Measurements from ENCODE around the gene EFCAB11.

The EFCAB11 gene

DNA sequence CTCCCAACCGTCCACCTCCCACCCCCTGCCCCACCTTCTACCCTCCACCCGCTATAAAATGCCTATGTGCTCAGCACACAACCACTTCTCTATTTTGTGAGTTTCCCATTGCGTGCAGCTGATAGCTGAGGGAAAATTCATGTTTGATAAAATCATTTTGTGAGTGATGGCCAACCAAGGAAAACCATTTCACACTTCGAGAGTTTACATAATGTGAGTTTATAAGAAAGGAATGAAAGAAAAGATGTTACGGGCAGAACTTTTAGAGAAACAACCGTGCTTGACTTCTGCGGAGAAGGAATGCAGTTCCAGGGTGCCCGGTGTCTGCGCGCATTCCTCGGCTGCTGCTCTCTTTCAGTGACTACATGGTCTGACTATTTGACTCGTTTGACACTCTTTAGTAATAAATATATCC lies 140.9 kb downstream of the EFCAB11 start:
- DNase-seq (ENCODE audit: low spot score) = peak; percentile 37

- no peak for DNase-seq (ENCODE audit: low spot score)
Observed at GRCh38 chr14:89811954-89812575, 142.5 kb downstream of the EFCAB11 start.

DNA sequence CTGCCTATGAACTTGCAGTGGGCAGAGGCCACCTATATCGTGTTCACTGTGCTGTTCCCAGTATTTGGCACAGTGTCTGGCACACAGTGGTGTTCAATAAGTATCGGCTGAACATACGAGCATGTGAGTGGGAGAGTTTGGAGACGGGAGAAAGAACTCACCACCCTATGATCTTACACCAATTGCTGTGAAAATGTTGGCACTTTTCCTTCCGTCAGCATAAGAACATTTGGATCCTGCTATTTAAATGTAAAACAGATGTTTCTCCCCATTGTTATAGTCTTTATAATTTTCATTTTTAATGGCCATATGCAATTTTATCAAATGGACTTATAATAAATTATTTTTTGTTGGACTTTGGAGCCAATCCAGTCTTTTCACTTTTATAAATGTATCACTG lies 144.4 kb downstream of the EFCAB11 start:
- no peak for DNase-seq (ENCODE audit: low spot score)

DNA sequence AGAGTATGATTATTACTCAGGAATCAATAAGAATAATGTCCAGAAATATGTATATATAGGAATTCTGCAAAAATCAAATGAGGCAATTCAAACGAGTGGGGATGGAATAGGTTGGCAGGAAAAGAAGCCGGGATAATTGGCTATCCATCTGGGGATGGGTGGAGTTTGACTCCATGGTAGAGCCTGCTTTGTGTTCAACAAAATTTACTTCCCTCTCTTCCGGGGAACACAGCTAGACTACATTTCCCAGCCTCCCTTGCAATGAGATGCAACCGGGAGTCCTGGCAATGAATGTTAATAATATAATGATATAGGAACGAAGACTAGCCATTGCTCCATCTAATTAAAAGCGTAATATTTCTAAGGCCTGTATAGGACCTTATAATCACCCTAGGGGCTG lies 146.6 kb downstream of the EFCAB11 start:
- peak; percentile 15 for DNase-seq (ENCODE audit: low spot score)

- no peak for DNase-seq (ENCODE audit: low spot score)
Observed at GRCh38 chr14:89807151-89807550, 147.4 kb downstream of the EFCAB11 start.

DNA sequence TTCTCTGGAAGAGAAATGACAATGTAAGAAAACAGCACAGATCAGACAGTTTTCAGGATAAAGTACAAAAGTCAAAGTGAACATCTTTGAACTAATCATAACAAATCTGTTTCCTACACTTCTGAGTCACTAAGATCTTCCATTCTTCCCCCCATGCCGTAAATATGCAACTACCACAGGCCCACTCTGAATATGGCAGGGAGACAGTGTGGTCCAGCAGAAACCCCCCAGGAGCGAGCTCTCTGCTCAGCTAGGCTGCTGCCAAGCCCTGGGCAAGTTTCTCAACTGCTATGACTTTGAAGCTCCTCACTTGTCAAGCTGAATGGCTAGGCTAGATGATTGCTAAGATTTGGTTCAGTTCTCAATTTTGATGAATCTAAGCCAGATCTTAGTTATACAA lies 148.1 kb downstream of the EFCAB11 start:
- no peak for DNase-seq (ENCODE audit: low spot score)

DNA sequence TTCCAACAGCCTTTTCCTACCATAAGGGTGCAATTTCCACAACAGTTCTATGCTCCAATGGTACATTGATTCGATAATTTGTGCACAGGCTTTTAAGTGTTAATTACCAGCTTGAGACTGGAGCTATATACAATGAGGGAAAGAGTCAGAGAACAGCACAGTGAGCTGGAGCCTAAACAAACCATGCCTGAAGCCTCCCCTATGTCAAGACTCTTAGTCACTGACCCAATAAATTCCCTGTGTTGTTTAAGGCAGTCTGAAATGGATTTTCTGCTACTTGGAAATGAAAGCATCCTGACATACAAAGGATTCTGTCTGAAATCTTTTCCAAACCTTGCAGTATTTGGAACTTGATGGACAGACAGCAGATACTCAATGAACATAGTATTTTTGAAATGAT lies 149.0 kb downstream of the EFCAB11 start:
- DNase-seq (ENCODE audit: low spot score) = no peak

GRCh38 chr14:89803542-89803941 lies 151.0 kb downstream of the EFCAB11 start:
- DNase-seq (ENCODE audit: low spot score) = no peak

DNA sequence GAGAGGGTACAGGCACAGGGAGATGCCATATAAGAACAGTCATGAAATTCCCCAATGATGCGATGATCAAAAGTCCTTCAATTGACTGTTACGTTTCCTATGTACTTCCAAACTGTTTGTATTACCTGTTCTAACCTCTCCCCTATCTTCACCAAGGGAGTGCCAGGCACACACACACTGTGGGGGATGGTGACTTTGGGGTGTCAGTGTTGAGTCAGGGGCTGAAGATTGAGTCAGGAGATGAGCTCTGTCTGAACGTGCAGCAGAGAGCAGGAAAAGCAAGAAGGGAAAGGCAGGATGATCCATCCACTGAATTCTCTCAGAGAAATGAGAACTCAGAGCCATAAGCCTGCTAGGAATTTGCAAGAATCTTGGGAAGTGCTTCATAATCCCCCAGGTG lies 153.4 kb downstream of the EFCAB11 start:
- DNase-seq (ENCODE audit: low spot score) = no peak

- DNase-seq (ENCODE audit: low spot score) = no peak
Observed at GRCh38 chr14:89798212-89798773, 156.2 kb downstream of the EFCAB11 start.

- no peak for DNase-seq (ENCODE audit: low spot score)
Observed at GRCh38 chr14:89797148-89797547, 157.4 kb downstream of the EFCAB11 start.

GRCh38 chr14:89794096-89794495 lies 160.4 kb downstream of the EFCAB11 start:
- DNase-seq (ENCODE audit: low spot score) = no peak

- DNase-seq (ENCODE audit: low spot score) = no peak
Observed at GRCh38 chr14:89793367-89793716, 161.2 kb downstream of the EFCAB11 start.

GRCh38 chr14:89792489-89793366 lies 161.8 kb downstream of the EFCAB11 start:
- no peak for DNase-seq (ENCODE audit: low spot score)

DNA sequence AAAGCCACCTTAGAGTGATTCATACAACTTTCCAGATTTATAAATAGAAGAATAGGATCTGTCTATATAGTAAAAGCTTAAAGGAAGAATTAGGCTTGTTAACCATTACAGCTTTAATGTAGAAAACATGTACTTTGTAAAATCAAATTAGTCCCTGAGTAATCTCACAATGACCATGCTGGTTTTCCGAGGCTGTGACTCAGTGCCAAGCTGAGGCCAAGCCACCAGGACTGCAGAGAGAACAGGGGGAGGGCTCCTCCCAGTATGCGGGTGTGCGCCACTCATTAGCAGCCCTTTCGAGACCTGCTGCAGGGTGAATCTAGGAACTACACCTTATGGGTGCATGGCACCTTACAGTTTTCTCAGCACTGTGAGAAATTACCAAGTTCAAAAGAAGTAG lies 167.0 kb downstream of the EFCAB11 start:
- DNase-seq (ENCODE audit: low spot score) = no peak

DNA sequence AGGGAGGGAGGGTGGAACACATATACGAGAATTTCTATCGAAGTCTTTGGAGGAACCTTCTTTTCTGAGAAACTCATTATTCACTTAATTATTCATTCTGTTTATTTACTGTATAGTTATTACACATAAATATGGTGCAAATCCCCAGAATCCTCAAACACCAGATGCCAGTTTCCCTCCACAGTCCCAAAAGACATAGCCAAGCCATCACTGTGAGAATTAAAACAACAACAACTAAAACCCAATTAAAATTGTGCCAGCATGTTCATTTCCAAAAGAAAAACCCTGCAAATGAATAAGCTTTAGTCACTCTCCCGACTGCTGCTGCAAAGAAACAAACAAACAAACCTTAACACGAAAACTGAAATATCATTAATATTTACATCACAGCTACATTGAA lies 173.5 kb downstream of the EFCAB11 start:
- DNase-seq (ENCODE audit: low spot score) = no peak

- no peak for DNase-seq (ENCODE audit: low spot score)
Observed at GRCh38 chr14:89779707-89780106, 174.8 kb downstream of the EFCAB11 start.

DNA sequence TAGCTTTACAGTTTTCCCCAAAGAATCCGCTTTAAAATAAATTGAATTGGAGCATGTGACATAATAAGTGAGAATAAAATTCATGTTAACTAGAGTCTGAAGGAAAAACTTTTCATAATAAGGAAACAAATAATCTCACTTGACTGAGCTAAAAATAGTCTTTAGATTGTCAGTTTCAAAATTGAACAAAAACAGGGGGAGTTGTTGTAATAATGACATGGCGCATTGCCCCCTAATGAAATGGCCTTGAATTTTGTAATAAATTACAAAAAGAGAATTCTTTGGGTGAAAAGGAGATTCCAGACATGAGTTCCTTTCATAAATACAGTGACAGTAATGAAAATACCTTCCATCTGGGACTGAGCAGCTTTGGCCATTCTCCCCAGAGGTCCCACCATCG lies 178.6 kb downstream of the EFCAB11 start:
- DNase-seq (ENCODE audit: low spot score) = no peak

- no peak for DNase-seq (ENCODE audit: low spot score)
Observed at GRCh38 chr14:89775151-89775550, 179.4 kb downstream of the EFCAB11 start.

- DNase-seq (ENCODE audit: low spot score) = peak; percentile 67
Observed at GRCh38 chr14:89773644-89774316, 180.8 kb downstream of the EFCAB11 start.

DNA sequence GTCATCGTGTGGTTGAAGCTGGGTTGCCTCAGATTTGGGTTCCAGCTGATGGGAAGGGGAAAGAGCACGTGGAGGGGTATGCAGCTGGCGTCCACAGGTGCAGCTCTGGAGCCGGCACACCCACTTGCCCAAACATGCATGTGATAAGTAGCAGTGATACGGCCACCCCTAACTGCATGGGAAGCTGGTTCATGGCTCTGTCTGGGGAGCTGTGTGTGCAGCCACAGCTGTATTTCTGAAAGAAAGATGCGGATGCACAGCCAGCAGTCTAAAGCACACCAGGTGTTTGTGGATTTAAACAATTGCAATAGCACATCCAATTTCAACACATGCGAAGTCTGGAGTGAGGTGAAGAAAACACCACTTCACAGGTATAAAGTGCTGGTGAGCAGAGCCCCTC lies 181.4 kb downstream of the EFCAB11 start:
- DNase-seq (ENCODE audit: low spot score) = no peak

DNA sequence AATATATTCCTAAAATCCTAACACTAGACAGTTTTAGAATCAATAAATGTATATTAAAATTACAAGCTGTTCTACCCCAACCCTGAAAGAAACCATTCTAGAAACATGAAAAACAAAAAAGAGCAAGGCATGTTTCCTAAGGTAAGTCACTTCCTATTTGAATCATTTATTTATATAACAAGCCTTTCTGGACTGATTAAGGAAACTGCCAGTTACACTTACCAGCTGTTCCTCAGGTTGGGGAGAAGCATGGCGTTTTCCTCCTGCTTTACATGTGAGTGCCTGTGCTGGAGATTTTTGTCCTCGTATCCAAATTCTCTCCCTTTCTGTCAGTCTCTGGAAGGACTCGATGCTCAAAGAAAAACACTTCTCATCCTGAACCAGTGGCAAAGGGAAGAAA lies 183.3 kb downstream of the EFCAB11 start:
- DNase-seq (ENCODE audit: low spot score) = no peak

DNA sequence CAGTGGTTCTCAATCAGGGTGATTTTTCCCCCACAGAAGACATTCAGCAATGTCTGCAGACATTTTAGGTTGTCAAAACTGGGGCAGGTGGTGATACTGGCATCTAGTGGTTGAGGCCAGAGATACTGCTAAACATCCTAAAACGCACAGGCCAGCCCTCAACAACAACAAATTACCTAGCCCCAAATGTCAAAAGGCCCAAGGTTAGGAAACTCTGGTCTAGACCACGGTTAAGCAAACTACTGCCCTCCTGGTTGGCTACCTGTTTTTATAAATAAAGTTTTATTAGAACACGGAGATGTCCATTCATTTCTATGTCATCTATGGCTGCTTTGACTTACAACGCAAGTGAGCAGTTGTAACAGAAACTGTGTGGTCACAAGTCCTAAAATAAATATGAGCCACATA lies 186.7 kb downstream of the EFCAB11 start:
- peak; percentile 63 for DNase-seq (ENCODE audit: low spot score)

All from iPS-NIHi11 (cell line).